Glomerular visceral epithelial cell (primary cell): ENCODE measurements around the gene WDFY2.
A peak's percentile ranks its signal among the peaks of the same experiment; 100 is the strongest.

ENCODE experiments used
- DNase-seq: peaks from one replicate; pipeline ENCODE4 v3.0.0-alpha.2; 2016; ENCODE audit errors: extremely low spot score

WDFY2 gene

DNA sequence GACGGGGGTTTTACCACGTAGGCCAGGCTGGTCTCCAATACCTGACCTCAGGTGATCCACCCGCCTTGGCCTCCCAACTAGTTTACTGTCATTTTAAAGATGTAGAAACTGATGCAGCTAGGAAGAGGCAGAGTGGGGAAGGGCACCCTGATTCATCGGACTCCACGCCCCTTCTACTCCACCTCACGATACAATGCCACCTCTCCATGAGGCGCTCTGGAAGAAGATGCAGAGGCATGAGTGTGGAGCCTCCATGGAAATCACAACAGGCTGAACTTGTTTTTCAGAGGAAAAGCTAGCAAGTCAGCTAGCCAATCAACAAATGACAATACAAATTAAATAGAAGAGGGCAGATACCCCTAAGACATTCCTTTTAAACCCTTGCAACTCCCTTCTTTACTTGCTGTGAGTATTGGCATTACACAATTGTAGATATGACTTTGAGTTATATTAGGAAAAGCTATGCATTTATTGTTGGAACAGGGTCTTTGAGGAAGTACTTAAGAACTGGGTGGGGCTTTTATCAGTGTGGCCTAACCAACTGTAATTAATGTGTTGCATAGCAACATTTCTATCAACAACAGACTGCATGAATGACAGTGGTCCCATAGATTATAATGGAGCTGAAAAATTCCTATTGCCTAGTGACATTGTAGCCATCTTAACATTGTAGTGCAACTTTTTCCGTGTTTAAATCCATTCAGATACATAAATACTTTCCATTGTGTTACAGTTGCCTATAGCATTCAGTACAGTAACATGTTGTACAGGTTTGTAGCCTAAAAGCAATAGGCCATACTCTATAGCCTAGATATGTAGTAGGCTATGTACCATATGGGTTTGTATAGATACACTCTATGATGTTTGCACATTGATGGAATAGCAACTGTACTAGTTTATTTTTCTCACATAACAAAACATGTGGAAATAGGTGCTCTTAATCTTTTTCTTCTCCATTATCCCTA is 17.6 kb downstream of the WDFY2 start:
- no peak for DNase-seq

- no peak for DNase-seq
Observed at GRCh38 chr13:51603716-51604115, 19.5 kb downstream of the WDFY2 start.

GRCh38 chr13:51605698-51606097 is 21.4 kb downstream of the WDFY2 start:
- DNase-seq = no peak

DNA sequence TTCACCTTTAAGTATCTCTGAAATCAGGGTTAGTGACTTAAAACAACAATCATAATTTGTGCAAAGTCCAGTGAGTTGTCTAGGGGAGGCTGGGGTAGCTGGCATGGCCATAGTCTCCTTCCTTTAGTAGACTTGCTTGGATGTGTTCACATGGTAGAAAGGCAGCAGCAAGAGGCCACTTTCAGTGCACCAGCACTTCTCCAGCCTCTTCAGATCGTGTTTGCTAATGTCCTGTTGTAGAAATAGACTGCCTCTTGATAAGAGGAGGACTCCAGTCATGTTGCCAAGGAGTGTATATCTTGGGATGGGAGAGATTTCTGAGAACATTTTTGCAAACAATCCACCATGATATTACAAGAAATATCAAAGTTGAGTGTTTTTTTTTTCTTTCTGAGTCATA is 22.9 kb downstream of the WDFY2 start:
- no peak for DNase-seq

DNA sequence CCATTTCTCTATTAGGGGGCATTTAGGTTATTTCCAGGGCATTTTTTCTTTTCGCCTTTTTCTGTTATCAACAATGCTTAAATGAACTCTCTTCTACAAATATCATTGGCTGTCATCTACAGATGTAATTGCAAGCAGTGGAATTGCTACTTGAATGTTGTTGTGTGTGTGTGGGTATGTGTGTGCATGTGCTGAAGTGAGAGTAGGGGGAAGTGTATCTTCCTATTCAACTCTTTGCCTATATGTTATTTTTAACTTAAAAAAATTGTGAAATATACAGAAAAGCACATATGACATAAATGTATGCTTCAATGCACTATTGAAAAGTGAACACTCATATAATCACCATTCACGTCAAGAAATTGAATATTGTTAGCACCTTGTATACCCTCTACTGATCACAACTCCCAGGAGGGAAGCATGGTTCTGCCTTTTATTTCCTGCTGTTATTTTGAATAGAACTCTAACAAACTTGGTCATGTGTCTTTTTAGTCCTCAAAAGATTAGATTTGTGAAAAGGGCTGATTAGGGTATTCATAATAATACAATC is 24.7 kb downstream of the WDFY2 start:
- DNase-seq = no peak

DNA sequence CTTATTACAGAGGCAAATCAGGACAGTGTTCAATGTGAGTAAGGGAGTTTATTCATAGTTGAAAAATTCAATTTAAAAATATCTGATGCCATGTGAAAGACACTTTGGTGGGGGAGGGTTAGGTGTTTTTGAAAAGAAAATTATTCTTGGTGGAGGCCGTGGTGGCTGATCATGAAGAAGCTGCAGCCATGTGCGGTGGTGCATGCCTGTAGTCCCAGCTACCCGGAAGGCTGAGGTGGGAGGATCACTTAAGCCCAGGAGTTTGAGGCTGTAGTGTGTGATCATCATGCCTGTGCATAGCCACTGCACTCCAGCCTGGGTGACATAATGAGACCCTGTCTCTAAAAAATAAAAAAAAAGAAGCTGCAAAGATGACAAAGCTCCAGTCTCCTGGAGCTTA is 28.6 kb downstream of the WDFY2 start:
- peak; percentile 48 for DNase-seq

DNA sequence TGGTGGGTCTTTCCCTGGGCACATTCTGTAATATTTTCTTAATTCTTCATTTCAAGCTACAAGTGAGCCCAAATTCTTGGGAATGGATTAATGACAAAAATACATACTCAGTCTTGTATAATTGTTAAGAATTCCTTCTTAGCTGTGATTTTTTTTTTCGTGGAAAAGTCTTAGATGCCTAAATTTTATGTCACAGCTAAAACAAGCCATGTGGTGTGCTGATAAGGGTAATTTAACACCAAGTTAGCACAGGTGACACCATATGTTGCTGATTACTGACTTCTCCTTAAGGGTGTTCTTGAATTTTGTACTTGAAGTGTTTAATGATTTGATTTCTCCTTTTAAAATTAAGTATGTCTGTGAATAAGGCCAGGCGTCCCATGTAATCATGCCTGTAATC is 29.3 kb downstream of the WDFY2 start:
- no peak for DNase-seq

GRCh38 chr13:51614350-51614786 is 30.1 kb downstream of the WDFY2 start:
- DNase-seq = no peak

DNA sequence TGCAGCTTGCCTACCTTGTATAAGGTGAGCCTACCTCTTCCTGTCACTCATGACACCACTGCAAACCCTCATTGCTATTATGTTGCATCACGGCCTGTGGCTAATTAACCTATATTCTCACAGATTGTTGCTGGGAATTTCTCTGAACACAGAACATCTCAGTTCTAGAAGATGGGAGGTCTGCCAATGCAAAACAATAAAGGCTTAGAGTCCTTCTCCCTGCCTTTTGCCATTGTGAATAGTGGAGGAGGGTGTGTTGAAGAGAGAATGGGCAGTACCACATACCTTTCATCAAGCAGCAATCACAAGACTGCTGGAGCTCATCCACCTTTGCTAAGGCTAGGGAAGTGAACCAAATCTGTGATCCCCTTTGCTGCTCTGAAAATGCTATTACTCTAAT is 34.4 kb downstream of the WDFY2 start:
- DNase-seq = no peak

DNA sequence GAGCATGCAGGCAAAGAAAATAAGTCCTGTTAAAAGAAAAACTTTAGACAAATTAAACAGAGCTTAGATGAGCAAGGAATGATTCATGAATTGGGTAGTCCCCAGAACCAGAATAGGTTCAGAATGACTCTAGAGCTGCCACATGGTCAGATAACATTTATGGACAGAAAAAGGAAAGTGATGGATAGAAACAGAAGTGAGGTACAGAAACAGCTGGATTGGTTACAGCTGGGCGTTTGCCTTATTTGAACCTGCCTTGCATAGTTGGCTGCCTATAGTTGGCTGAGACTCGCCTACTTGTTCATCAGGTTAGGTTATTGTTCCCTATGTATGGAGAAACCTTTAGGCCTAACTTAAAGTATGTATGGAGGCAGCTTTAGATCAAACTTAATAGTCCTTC is 35.4 kb downstream of the WDFY2 start:
- DNase-seq = no peak

DNA sequence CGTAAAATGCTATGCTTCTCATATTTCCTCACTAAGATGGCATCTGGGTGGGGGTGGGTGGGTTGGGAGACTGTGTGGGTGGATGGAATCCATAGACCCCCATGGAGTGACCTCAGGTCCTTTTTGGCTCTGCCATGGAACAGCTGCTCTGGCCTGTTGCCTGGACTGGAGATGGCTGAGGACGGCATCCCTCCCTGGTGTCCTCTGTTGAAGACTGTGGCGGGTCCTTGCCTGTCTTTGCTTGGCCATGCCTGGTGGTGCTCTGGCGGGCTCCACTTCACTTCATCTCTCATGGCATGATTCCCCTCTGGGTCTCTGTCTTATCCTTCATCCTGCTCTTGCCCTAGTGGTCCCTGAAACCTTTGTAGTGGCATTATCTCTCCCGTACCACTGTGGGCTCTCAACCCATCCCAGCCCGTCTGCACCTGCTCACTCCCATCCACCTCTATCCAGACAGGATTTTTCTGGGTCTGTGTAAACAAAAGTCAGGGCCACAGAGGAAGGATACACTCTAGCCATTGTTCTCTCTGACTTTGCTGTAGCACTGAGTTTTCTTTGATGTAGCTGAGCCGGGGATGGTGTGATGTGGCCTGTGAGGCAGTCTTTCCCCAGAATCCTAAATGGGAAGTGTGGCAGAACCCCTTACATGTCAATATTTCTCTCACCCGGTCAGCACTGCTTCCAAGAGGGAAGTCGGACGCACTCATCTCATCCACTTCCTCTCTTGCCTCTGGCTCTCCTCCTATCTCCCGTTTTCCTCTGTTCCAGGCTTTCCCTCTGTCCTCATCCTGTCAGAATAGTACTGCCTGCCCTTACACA is 36.1 kb downstream of the WDFY2 start:
- no peak for DNase-seq

- DNase-seq = no peak
Observed at GRCh38 chr13:51621602-51622001, 37.3 kb downstream of the WDFY2 start.

GRCh38 chr13:51623473-51623872 is 39.2 kb downstream of the WDFY2 start:
- DNase-seq = no peak

- DNase-seq = no peak
Observed at GRCh38 chr13:51624207-51624606, 39.9 kb downstream of the WDFY2 start.

DNA sequence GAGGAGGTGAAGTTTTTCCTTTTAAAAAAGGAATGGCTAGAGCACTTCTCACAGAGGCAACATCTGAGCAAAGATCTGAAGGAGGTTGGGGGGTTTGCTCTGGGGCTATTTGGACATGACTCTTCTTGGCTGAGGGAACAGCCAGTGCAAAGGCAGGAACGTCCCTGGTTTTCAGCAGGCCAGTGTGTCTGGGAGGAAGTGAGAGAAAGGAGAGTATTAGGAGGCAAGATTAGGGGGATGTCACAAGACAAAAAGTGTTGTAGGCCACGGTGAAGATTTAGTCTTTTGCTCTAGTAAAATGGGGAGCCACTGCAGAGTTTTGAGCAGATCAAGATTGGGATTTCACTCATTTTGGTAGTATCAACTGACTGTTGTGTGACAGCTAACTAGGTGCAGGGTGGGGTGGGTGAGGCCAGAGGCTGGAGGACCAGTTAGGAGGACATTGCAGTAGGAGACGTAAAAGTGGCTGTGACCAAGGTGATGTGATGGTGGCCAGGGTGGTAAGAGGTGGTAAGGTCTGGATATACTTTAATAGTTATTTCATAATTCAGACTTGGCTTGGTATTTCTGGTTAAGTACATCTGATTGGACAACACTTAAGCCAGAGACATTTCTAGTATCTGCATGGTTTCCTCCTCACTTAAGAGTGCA is 40.6 kb downstream of the WDFY2 start:
- DNase-seq = no peak

DNA sequence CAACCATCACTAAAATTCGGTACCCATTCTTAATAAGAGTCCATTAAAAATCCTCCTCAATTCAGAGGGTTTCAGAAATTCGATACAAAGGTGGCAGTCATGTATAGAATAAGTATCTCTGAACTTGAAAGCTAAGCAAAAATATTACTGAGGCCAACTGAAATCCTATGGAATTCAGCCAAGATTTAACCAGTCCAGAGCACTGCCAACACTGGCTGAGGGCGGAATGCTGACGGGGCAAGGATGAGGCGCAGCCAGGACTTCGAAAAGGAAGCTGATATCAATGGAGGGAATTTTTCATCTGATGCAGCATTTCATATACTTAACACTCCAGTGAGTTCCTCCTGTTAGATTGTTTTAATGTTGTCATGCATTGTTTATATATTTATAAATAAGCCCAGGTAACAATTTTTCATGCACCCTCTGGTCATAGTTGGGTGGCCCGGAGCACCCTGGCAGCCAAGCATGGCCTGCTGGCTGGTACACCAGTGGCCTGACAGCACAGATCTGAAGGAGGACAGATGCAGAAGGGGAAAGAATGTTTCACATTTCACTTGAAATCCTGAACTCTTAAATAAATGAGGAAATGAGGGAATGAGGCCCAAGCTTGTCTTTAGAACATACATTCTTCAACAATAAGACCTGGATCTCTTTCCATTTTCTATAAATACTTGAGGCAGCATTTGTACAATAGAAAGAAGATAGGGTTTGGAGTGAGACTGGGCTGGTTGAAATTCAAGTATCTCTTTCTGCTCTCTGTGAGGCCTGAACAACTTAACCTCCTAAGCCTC is 41.5 kb downstream of the WDFY2 start:
- no peak for DNase-seq

GRCh38 chr13:51626749-51627148 is 42.5 kb downstream of the WDFY2 start:
- no peak for DNase-seq

GRCh38 chr13:51628059-51628852 is 44.0 kb downstream of the WDFY2 start:
- no peak for DNase-seq

DNA sequence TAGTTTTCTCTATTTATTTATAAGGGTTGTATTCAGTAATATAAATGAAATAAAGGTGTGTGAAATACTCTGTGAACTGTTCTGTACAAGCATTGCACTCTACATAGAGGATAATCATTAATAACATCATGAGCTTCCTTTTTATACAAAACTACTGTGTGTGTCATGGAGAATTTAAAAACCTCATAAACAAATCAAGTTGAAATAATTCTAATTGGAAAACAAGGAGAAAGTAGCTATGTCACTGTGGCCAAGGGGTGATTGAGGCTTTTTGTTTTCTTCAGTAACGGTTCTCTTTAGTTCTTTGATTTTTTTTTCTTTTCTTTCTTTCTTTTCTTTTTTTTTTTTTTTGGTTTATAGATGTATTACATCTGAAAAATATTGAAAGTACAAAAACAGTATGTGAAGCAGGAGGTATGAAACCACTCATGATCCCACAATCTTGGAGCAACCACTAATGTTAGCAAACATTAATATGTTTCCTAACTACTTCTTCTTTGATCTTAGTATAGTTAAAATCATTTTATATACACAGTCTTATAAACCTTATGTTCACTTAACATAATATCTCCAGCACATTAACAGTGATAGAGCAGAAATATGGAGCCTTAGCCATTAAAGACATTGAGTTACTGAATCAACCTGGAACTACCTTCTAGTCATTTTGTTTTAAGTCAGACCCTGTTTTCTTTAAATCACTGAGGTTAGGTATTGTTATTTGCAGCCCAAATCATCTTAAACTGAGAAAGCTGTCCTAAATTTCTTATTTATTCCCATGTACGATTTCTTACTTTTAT is 45.4 kb downstream of the WDFY2 start:
- DNase-seq = no peak

DNA sequence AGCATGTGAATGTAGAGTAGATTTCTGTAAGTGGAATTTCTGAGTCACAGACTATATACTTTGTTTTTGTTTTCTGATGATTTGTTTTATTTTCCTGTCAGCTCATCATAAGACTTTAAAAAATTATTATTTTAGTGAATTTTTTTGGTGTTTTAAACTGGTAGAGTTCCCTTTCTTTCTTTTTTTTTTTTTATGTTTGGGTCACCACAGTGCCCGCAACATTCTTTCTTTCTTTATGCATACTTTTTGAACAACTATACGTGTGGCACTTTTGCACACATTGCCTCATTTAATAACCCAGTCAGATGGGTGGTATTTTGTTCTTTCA is 46.0 kb downstream of the WDFY2 start:
- no peak for DNase-seq
